T-helper 17 cell (primary cell): ENCODE data around the gene HACE1. TPM values are rescaled to one million over a fixed set of nuclear protein-coding genes. Genes with fewer than 3 reads are reported as not detected.
"Not testable (repeated sequence)": the region's sequence is repeated elsewhere in the genome, so short reads cannot be mapped to it uniquely, and the experiment has no call there.

ENCODE experiments used
- ATAC-seq: fragments of 150-1000 bp; cut with Tn5 transposase; 2 replicates; pipeline ENCODE4 v1.10.0; 2021; ENCODE audit warnings: mild to moderate bottlenecking, moderate library complexity
- DNase-seq, 3 donors: peaks; one replicate each; pipeline versions ENCODE4 v3.0.0 to v3.0.0-alpha.2; 2020 to 2021
- H3K9me3 ChIP-seq: one replicate; pipeline ENCODE4 v1.7.0; 2013; ENCODE audit warnings: low read length, mild to moderate bottlenecking; ENCODE audit not compliant: control insufficient read depth, poor library complexity, severe bottlenecking
- H3K27ac Mint-ChIP-seq: one replicate; pipeline ENCODE4 v1.8.0; 2022; ENCODE audit warnings: mild to moderate bottlenecking, moderate library complexity, mixed read lengths
- H3K27me3 Mint-ChIP-seq: one replicate; pipeline ENCODE4 v1.8.0; 2022; ENCODE audit warnings: mixed read lengths
- H3K36me3 Mint-ChIP-seq: one replicate; pipeline ENCODE4 v1.8.0; 2022; ENCODE audit warnings: low read depth, mixed read lengths
- H3K4me1 Mint-ChIP-seq: one replicate; pipeline ENCODE4 v1.8.0; 2022; ENCODE audit warnings: mild to moderate bottlenecking, mixed read lengths
- H3K4me3 Mint-ChIP-seq: one replicate; pipeline ENCODE4 v1.8.0; 2022; ENCODE audit warnings: mild to moderate bottlenecking, moderate library complexity, mixed read lengths
- total RNA-seq, 4 donors: library from RNA in 2 of 4; stranded (reverse) in 2 of 4; gene quantifications; one replicate each; pipeline ENCODE4 v1.2.3 and lab custom pipeline; 2022 to 2026

Gene HACE1
- total RNA-seq, 2 donors from 2014 or later: 9.9 to 11.0 TPM

DNA sequence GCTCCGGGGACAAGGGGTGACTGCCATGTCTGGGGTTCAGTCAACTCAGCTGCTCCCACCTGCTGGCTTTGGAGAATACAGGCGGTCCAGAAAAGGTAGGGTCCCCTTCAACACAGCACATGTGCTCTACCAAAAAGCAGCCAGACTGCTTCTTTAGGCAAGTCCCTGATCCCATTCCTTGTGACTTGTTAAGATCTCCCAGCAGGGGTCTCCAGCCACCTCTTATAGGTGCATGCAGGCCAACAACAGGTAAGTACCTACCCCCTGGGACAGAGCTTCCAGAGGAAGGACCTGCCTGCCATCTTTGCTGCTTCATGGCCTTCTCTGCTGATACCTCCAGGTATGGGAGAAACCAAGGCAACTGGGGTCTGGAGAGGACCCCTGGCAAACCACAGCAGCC is 106.5 kb downstream of the HACE1 start:
- H3K36me3 Mint-ChIP-seq: peaks cover 4% of the 10 kb centered on the region
- H3K27me3 Mint-ChIP-seq: no peaks in the 10 kb centered on the region
- no peak for ATAC-seq

DNA sequence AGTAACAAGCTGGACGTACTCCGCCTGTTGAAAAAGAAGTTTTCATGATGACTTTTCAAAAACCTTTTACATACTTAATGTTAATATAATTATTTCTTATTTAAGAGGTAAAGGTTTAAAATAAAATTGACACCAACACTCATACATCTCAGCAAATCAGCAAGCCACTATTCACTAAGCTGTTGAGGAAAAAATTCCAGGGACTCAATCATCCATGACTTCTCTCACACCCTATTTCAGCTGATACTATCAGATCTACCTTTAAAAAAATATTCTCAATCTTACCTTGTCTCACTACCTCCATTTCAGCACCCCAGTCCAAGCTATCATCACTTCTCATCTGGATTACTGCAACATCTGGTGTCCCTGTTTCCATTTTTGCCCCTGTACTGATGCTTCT is 109.3 kb downstream of the HACE1 start:
- no peak overlapping the region for H3K27ac Mint-ChIP-seq
- no peaks in the 10 kb centered on the region for H3K27me3 Mint-ChIP-seq
- H3K36me3 Mint-ChIP-seq: peaks cover 2% of the 10 kb centered on the region
- DNase-seq (no peak), ATAC-seq (no peak)
- no peak overlapping the region for H3K4me3 Mint-ChIP-seq
- H3K9me3 ChIP-seq: peaks cover 4% of the 10 kb centered on the region
- H3K4me1 Mint-ChIP-seq: no peaks in the 10 kb centered on the region

More for the DNA sequence above, 106.5 kb downstream of the HACE1 start:
- H3K27ac Mint-ChIP-seq: no peak overlapping the region
- DNase-seq: no peak
- no peak overlapping the region for H3K4me3 Mint-ChIP-seq
- H3K4me1 Mint-ChIP-seq: no peaks in the 10 kb centered on the region
- H3K9me3 ChIP-seq: peaks cover 8% of the 10 kb centered on the region

DNA sequence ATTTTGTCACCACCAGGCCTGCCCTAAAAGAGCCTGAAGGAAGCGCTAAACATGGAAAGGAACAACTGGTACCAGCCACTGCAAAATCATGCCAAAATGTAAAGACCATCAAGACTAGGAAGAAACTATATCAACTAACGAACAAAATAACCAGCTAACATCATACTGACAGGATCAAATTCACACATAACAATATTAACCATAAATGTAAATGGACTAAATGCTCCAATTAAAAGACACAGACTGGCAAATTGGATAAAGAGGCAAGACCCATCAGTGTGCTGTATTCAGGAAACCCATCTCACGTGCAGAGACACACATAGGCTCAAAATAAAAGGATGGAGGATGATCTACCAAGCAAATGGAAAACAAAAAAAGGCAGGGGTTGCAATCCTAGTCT is 120.6 kb downstream of the HACE1 start:
- H3K9me3 ChIP-seq, H3K36me3 Mint-ChIP-seq, DNase-seq, H3K4me1 Mint-ChIP-seq, H3K27ac Mint-ChIP-seq, H3K4me3 Mint-ChIP-seq, ATAC-seq, H3K27me3 Mint-ChIP-seq: not testable (repeated sequence)

DNA sequence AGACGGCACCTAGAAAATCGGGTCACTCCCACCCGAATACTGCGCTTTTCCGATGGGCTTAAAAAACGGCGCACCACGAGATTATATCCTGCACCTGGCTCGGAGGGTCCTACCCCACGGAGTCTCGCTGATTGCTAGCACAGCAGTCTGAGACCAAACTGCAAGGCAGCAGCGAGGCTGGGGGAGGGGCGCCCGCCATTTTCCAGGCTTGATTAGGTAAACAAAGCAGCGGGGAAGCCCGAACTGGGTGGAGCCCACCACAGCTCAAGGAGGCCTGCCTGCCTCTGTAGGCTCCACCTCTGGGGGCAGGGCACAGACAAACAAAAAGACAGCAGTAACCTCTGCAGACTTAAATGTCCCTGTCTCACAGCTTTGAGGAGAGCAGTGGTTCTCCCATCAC is 122.2 kb downstream of the HACE1 start:
- ATAC-seq: not testable (repeated sequence)

DNA sequence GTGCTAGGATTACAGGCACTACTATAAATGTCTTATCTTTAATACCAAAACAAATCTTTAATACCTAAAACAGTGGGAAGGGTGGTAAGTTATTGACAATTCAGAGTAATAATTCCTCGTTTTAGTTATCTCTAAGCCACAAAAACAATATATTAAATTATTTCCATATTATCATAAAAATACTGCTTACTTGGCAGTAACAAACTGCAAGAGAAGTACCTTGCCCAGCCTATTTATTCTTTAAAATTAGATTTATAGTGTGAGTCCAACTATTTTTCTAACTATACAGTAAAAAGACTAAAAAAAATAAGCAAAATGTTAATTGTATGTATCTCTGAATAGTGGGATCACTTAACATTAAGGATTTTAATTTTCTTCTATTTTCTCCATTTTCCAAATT is 123.2 kb downstream of the HACE1 start:
- Mint-ChIP-seq H3K27me3 (no peaks in the 10 kb centered on the region), H3K36me3 (peaks cover 4% of the 10 kb centered on the region), H3K27ac (no peak overlapping the region), H3K4me1 (no peaks in the 10 kb centered on the region), H3K4me3 (no peak overlapping the region)
- no peak for ATAC-seq
- no peak for DNase-seq
- H3K9me3 ChIP-seq: no peaks in the 10 kb centered on the region

More for the DNA sequence above, 122.2 kb downstream of the HACE1 start:
- H3K4me1 Mint-ChIP-seq, H3K4me3 Mint-ChIP-seq, DNase-seq, H3K27me3 Mint-ChIP-seq, H3K27ac Mint-ChIP-seq, H3K9me3 ChIP-seq, H3K36me3 Mint-ChIP-seq: not testable (repeated sequence)

DNA sequence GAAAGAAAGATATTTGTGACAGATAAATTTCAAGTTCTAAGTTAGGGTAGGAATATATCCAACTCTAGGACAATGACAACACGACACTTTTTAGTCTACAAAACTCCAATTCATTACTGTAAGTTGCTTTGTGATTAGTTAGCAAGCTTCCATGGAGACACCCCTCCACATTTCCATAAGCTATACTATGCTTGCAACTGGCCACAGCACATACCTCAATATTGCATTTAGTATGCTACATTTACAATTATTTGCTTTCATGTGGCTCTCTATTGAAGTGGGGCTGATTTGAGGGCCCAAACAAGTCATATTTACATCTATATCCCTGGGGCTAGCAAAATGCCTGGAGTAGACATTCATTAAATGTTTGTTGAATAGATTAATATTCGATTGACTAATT is 129.3 kb downstream of the HACE1 start:
- DNase-seq (no peak), ATAC-seq (no peak)
- Mint-ChIP-seq H3K4me3 (no peak overlapping the region), H3K27ac (no peak overlapping the region), H3K36me3 (peaks cover 4% of the 10 kb centered on the region), H3K27me3 (no peaks in the 10 kb centered on the region), H3K4me1 (no peaks in the 10 kb centered on the region)
- no peaks in the 10 kb centered on the region for H3K9me3 ChIP-seq

DNA sequence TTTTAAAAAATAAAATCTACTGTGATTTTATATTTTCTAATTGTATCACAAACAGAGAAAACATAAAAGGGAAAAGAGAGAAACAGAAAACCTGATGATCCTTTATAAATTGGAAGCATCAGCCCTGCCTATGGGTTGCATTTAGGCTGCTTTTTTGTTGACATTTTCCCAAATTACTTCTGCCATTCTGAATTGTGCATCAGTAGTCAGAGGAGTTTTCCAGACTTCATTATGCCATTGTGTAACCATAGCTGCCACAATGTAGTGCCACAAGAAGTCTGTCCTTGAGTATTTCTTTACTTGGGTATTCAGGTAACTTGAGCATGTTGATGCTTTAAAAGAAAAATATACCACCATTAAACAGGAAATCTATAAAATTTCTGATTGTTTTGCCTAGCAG is 130.3 kb downstream of the HACE1 start:
- H3K4me1 Mint-ChIP-seq: no peaks in the 10 kb centered on the region
- no peak for ATAC-seq
- peaks cover 4% of the 10 kb centered on the region for H3K36me3 Mint-ChIP-seq
- no peak for DNase-seq
- H3K27ac Mint-ChIP-seq: no peak overlapping the region
- H3K27me3 Mint-ChIP-seq: no peaks in the 10 kb centered on the region
- no peak overlapping the region for H3K4me3 Mint-ChIP-seq
- H3K9me3 ChIP-seq: no peaks in the 10 kb centered on the region

DNA sequence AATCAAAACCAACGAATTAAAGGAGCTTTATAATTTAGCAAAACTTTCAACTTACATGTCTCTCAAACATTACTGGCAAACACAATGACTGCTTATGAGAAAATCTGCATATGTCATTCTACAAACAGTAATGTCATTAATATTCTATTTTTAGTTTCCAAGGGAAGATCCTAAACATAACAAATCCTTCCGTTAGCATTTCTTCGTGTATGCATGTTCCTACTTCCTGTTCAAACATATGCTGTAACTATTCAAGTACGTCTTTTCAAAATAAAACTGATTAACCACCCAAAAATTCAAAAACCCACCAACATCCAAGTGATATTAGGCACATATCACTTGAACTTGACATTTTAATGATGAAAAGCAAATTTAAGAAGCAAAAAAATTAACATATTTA is 131.3 kb downstream of the HACE1 start:
- DNase-seq (no peak), ATAC-seq (no peak)
- no peak overlapping the region for H3K27ac Mint-ChIP-seq
- H3K9me3 ChIP-seq: no peaks in the 10 kb centered on the region
- no peaks in the 10 kb centered on the region for H3K4me1 Mint-ChIP-seq
- no peaks in the 10 kb centered on the region for H3K27me3 Mint-ChIP-seq
- no peak overlapping the region for H3K4me3 Mint-ChIP-seq
- H3K36me3 Mint-ChIP-seq: peaks cover 4% of the 10 kb centered on the region

DNA sequence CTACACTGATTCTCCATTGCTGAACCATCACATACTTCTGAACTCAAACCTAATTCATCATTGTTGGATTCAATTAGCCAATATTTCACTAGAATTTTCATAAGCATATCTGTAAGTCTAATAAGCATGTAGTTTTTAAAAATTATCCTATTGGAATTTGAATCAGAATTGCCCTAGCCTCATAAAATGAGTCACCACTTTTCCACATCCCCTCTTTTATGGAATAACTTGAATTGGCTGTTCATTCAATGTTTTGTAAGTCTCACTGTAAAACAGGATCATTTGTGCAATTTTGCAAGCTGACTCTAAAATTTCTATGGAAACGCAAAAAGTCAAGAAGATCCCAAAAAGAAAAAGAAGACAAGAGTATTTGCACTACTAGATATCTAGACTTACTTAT is 141.0 kb downstream of the HACE1 start:
- no peaks in the 10 kb centered on the region for H3K4me1 Mint-ChIP-seq
- no peaks in the 10 kb centered on the region for H3K27me3 Mint-ChIP-seq
- no peak for ATAC-seq
- no peak for DNase-seq
- H3K36me3 Mint-ChIP-seq: no peaks in the 10 kb centered on the region
- no peak overlapping the region for H3K27ac Mint-ChIP-seq
- H3K4me3 Mint-ChIP-seq: no peak overlapping the region
- no peaks in the 10 kb centered on the region for H3K9me3 ChIP-seq

DNA sequence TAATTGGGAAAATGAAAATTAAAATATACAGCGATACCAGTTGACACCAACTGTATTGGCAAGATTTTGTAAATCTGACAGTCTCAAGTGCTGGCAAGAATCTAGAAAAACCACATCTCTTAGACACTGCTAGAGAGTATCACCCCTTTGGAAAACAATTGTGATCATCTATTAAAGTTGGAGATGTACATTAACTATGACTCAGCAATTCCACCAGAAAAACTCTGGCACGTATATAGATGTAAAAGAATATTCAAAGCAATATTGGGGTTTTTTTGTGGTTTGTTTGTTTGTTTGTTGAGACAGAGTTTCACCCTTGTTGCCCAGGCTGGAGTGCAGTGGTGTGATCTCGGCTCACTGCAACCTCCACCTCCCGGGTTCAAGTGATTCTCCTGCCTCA is 142.9 kb downstream of the HACE1 start:
- DNase-seq (no peak), ATAC-seq (no peak)
- Mint-ChIP-seq H3K36me3 (no peaks in the 10 kb centered on the region), H3K4me1 (no peaks in the 10 kb centered on the region), H3K27ac (no peak overlapping the region), H3K4me3 (no peak overlapping the region), H3K27me3 (no peaks in the 10 kb centered on the region)
- no peaks in the 10 kb centered on the region for H3K9me3 ChIP-seq

DNA sequence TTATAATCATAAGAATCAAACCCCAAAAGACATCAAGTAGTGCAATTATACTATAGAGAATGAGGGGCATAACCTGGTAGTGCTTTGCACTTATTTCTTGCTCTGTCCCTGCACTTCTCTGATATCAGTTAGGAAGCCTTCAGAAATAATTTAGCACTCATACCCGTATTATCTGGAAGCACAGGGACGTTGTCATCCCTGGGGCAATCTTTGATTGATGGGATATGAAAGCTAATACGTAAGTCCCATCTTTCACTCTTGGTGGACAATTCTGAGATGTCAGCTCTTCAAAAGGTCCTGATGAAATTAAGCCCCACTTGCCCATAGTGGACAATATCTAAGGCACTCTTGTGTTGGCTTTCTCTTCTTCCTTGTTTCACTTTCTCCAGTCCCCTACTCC is 144.9 kb downstream of the HACE1 start:
- no peaks in the 10 kb centered on the region for H3K4me1 Mint-ChIP-seq

DNA sequence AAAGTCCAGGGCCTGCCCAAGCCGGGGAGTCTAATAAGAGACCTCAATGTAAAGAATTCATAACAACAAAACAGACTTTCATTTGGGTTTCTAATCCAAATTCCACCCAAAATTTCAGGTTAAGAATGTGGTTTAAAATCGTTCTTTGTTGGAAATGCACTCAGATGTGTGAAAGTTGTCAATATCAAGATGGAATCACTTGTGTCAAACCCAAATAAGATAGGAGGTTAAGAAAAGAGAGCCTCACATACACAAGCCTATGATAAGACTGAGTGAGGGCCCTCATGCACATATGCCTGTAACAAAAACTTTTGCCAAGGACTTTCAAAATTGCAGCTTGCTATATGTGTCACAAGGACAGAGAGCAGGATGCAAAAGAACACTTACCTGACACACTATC is 145.7 kb downstream of the HACE1 start:
- ATAC-seq: no peak
- no peaks in the 10 kb centered on the region for H3K4me1 Mint-ChIP-seq

More for the DNA sequence above, 144.9 kb downstream of the HACE1 start:
- Mint-ChIP-seq H3K27ac (no peak overlapping the region), H3K36me3 (no peaks in the 10 kb centered on the region), H3K27me3 (no peaks in the 10 kb centered on the region), H3K4me3 (no peak overlapping the region)
- DNase-seq (no peak), ATAC-seq (no peak)
- no peaks in the 10 kb centered on the region for H3K9me3 ChIP-seq

DNA sequence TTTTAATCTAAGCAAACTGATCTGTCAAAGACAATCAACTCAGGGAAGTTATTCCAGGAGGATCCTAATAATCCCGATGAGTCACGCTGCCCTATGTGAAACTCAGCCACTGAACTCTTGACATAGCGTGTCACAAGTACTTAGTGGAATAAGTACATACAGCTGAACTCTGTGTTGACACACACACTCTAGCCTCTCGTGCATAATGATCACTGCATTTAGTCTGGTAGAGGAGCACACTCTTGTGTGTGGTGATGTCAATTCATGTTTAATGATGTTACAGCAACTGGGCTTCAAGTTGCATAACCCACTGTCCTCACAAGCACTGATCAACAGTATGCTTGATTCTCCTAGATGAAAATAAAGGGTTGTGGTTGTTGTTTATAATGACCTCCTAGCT is 148.3 kb downstream of the HACE1 start:
- no peak overlapping the region for H3K27ac Mint-ChIP-seq
- H3K4me1 Mint-ChIP-seq: peaks cover 2% of the 10 kb centered on the region
- DNase-seq (no peak), ATAC-seq (no peak)
- no peak overlapping the region for H3K4me3 Mint-ChIP-seq
- H3K27me3 Mint-ChIP-seq: no peaks in the 10 kb centered on the region
- no peaks in the 10 kb centered on the region for H3K9me3 ChIP-seq
- H3K36me3 Mint-ChIP-seq: no peaks in the 10 kb centered on the region

More for the DNA sequence above, 145.7 kb downstream of the HACE1 start:
- Mint-ChIP-seq H3K4me3 (no peak overlapping the region), H3K27me3 (no peaks in the 10 kb centered on the region), H3K27ac (no peak overlapping the region), H3K36me3 (no peaks in the 10 kb centered on the region)
- H3K9me3 ChIP-seq: no peaks in the 10 kb centered on the region
- no peak for DNase-seq

DNA sequence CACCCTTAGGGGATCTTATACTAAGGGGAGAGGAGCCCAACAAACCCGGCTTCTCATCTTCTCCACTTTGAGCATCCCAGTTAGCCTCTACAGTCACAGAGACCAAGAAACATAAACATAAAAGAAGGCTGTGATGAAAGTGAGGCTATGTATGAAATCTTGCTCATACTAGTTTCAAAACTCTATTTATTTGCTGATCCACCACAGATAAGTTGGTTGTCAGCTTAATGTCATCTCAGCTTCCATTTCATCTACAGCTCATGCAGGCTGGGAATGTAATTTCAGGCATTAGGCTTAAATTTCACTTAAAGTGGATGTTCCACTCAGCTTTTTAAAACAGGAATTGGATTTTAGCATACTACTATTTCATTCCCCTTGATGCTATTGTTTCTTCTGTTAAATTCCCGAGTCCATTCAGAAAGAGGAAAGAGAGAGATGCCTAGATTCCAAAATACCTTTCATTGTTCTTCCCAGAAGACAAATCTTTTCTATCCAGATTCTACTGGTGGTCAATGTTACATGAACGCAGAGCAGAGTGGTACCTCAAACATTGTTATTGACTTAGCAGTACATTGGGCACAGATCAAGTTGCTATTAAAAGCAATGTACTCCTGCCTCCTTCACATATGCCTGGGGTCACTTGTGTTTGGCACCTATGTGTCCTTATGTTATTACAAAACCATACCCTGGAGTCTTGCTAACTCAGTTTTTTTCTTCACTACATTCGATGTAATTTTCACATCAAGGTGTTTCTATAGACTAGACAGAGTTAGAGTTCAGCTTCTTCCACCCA is 149.0 kb downstream of the HACE1 start:
- no peaks in the 10 kb centered on the region for H3K27me3 Mint-ChIP-seq
- H3K4me3 Mint-ChIP-seq: no peak overlapping the region
- ATAC-seq (no peak), DNase-seq (no peak)
- H3K36me3 Mint-ChIP-seq: no peaks in the 10 kb centered on the region
- no peak overlapping the region for H3K27ac Mint-ChIP-seq
- H3K9me3 ChIP-seq: no peaks in the 10 kb centered on the region
- peaks cover 3% of the 10 kb centered on the region for H3K4me1 Mint-ChIP-seq
